CD8-positive, alpha-beta memory T cell (primary cell): ENCODE measurements around the gene GPR15LG. TPM values are rescaled to one million over a fixed set of nuclear protein-coding genes. Genes with fewer than 3 reads are reported as not detected.
"Not testable (repeated sequence)": the region's sequence is repeated elsewhere in the genome, so short reads cannot be mapped to it uniquely, and the experiment has no call there.

Experiments
- CTCF ChIA-PET: fragments of 350-600 bp; sonication (Branson Sonifier 250); formaldehyde crosslinking; loops from one replicate; lab custom pipeline; 2021; ENCODE audit warnings: antibody characterized with exemption; lab: Charles Lee
- POLR2A ChIA-PET: fragments of 350-600 bp; sonication (Branson Sonifier 250); formaldehyde crosslinking; loops from one replicate; lab custom pipeline; 2021; ENCODE audit warnings: antibody characterized with exemption; lab: Charles Lee
- DNase-seq, 5 donors: peaks; one replicate each; pipeline versions ENCODE4 v3.0.0 to v3.0.0-alpha.2; 2020 to 2022; ENCODE audit warnings: mixed read lengths in 1 of 5
- H3K27ac ChIP-seq: one replicate; pipeline ENCODE4 v1.7.0; 2013; ENCODE audit warnings: low read depth, mild to moderate bottlenecking, low read length, moderate library complexity
- H3K27me3 ChIP-seq: 2 replicates; pipeline ENCODE4 v1.7.0; 2013; ENCODE audit warnings: low read length, mild to moderate bottlenecking; ENCODE audit not compliant: insufficient read depth, poor library complexity, severe bottlenecking
- H3K36me3 ChIP-seq: 2 replicates; pipeline ENCODE4 v1.7.0; 2013; ENCODE audit warnings: mild to moderate bottlenecking, low read length, moderate library complexity; ENCODE audit not compliant: insufficient read depth
- H3K4me1 ChIP-seq: 2 replicates; pipeline ENCODE4 v1.7.0; 2013; ENCODE audit warnings: mild to moderate bottlenecking, low read length, moderate library complexity; ENCODE audit not compliant: insufficient read depth
- H3K4me3 ChIP-seq: 2 replicates; pipeline ENCODE4 v1.7.0; 2013; ENCODE audit warnings: mild to moderate bottlenecking, low read length
- H3K9me3 ChIP-seq: 2 replicates; pipeline ENCODE4 v1.7.0; 2013; ENCODE audit warnings: mild to moderate bottlenecking, low read length
- H3K27ac Mint-ChIP-seq, 8 donors: one replicate each; pipeline ENCODE4 v1.8.0; 2020 to 2021; ENCODE audit warnings: mixed read lengths in 8 of 8, mild to moderate bottlenecking in 6 of 8, inconsistent platforms in 3 of 8, moderate library complexity in 3 of 8
- H3K27me3 Mint-ChIP-seq, 2 donors: one replicate each; pipeline ENCODE4 v1.8.0; 2020 to 2021; ENCODE audit warnings: mixed read lengths in 2 of 2, mild to moderate bottlenecking in 1 of 2, moderate library complexity in 1 of 2
- H3K36me3 Mint-ChIP-seq, 3 donors: one replicate each; pipeline ENCODE4 v1.8.0; 2020 to 2021; ENCODE audit warnings: mixed read lengths in 3 of 3, inconsistent platforms in 1 of 3, mild to moderate bottlenecking in 1 of 3
- H3K4me1 Mint-ChIP-seq, 3 donors: one replicate each; pipeline ENCODE4 v1.8.0; 2020 to 2021; ENCODE audit warnings: mixed read lengths in 3 of 3, inconsistent platforms in 1 of 3, mild to moderate bottlenecking in 1 of 3
- H3K4me3 Mint-ChIP-seq, 7 donors: one replicate each; pipeline ENCODE4 v1.8.0; 2020 to 2021; ENCODE audit warnings: mixed read lengths in 7 of 7, mild to moderate bottlenecking in 6 of 7, moderate library complexity in 4 of 7, inconsistent platforms in 2 of 7
- H3K9me3 Mint-ChIP-seq, 5 donors: one replicate each; pipeline ENCODE4 v1.8.0; 2020 to 2022; ENCODE audit warnings: mixed read lengths in 5 of 5, mild to moderate bottlenecking in 3 of 5, moderate library complexity in 2 of 5, inconsistent platforms in 1 of 5
- polyA plus RNA-seq: library from polyadenylated mRNA; unstranded; fragments of 300-500 nt; fragmentation: Illumina TruSeq; gene quantifications from one replicate; pipeline ENCODE4 v1.2.3, GENCODE V29; 2021
- total RNA-seq, 2 experiments: library from RNA; stranded (reverse); gene quantifications; one replicate each; pipeline ENCODE4 v1.2.3, GENCODE V29; 2021

The GPR15LG gene
- total and polyA plus RNA-seq, 3 experiments from 2014 or later = not detected

- ChIA-PET POLR2A (interaction anchor here (1.9 kb wide), 1 partner anchor 18 kb away, joined by 8 read pairs; the partner anchor contains the start of gene CDHR1), CTCF (interaction anchor here (1.5 to 2.4 kb wide), 4 partner anchors 19 to 38 kb away, joined by 6 to 11 read pairs (median 8); no protein-coding TSS in a partner anchor)
- Mint-ChIP-seq H3K9me3 (no peaks in the 10 kb centered on the region), H3K4me3 (peak overlapping the region in 4 of 7 donors; percentile 2 to 75 (median 66)), H3K27me3 (no peaks in the 10 kb centered on the region), H3K36me3 (no peaks in the 10 kb centered on the region), H3K4me1 (peaks cover 3 to 14% (median 13%) of the 10 kb centered on the region in 3 donors), H3K27ac (peak overlapping the region in 6 of 8 donors; percentile 89 to 96 (median 94))
- Histone ChIP-seq H3K27me3 (no peaks in the 10 kb centered on the region), H3K4me3 (no peak overlapping the region), H3K4me1 (peaks cover 29% of the 10 kb centered on the region), H3K9me3 (no peaks in the 10 kb centered on the region), H3K36me3 (no peaks in the 10 kb centered on the region), H3K27ac (peak overlapping the region; percentile 5)
- no peak for DNase-seq
These were observed 2.8 kb downstream of the GPR15LG start for GRCh38 chr10:84176351-84176750.

GRCh38 chr10:84176836-84177474, 3.4 kb downstream of the GPR15LG start:
- POLR2A ChIA-PET = interaction anchor here (0.8 to 1.9 kb wide), 5 partner anchors 17 to 38 kb away, joined by 3 to 8 read pairs (median 5); partner anchors contain the start of genes CDHR1 and GHITM
- H3K36me3 Mint-ChIP-seq = no peaks in the 10 kb centered on the region
- DNase-seq = no peak
- H3K27ac ChIP-seq = peak overlapping the region; percentile 5
- H3K27ac Mint-ChIP-seq = peak overlapping the region in 6 of 8 donors; percentile 89 to 96 (median 94)
- H3K4me3 Mint-ChIP-seq = peak overlapping the region in 5 of 7 donors; percentile 2 to 75 (median 59)
- peaks cover 3 to 14% (median 13%) of the 10 kb centered on the region in 3 donors for H3K4me1 Mint-ChIP-seq
- CTCF ChIA-PET = interaction anchor here (0.8 to 2.4 kb wide), 9 partner anchors 13 to 173 kb away, joined by 3 to 11 read pairs (median 4); no protein-coding TSS in a partner anchor
- no peaks in the 10 kb centered on the region for H3K27me3 ChIP-seq
- no peaks in the 10 kb centered on the region for H3K9me3 ChIP-seq
- H3K9me3 Mint-ChIP-seq = no peaks in the 10 kb centered on the region
- H3K27me3 Mint-ChIP-seq = no peaks in the 10 kb centered on the region
- H3K4me3 ChIP-seq = no peak overlapping the region
- H3K36me3 ChIP-seq = no peaks in the 10 kb centered on the region
- H3K4me1 ChIP-seq = peaks cover 29% of the 10 kb centered on the region

- DNase-seq = peak; percentile 53 to 84 (median 59)
- ChIA-PET POLR2A (interaction anchor here (0.8 to 1.9 kb wide), 5 partner anchors 17 to 39 kb away, joined by 3 to 8 read pairs (median 5); partner anchors contain the start of genes CDHR1 and GHITM), CTCF (interaction anchor here (0.8 to 2.4 kb wide), 10 partner anchors 14 to 173 kb away, joined by 3 to 11 read pairs (median 4); no protein-coding TSS in a partner anchor)
- Mint-ChIP-seq H3K4me1 (peaks cover 3 to 14% (median 13%) of the 10 kb centered on the region in 3 donors), H3K36me3 (no peaks in the 10 kb centered on the region), H3K9me3 (no peaks in the 10 kb centered on the region), H3K27me3 (no peaks in the 10 kb centered on the region), H3K27ac (no peak overlapping the region), H3K4me3 (no peak overlapping the region)
- Histone ChIP-seq H3K4me1 (peaks cover 29% of the 10 kb centered on the region), H3K27me3 (no peaks in the 10 kb centered on the region), H3K27ac (peak overlapping the region; percentile 5), H3K36me3 (no peaks in the 10 kb centered on the region), H3K4me3 (no peak overlapping the region), H3K9me3 (no peaks in the 10 kb centered on the region)
These were observed 4.0 kb downstream of the GPR15LG start for GRCh38 chr10:84177541-84178141.

GRCh38 chr10:84178160-84178609, 4.6 kb downstream of the GPR15LG start:
- no peaks in the 10 kb centered on the region for H3K36me3 ChIP-seq
- POLR2A ChIA-PET = interaction anchor here (1.0 to 1.9 kb wide), 4 partner anchors 16 to 39 kb away, joined by 3 to 8 read pairs (median 6); partner anchors contain the start of genes CDHR1 and GHITM
- Mint-ChIP-seq H3K4me3 (no peak overlapping the region), H3K27me3 (no peaks in the 10 kb centered on the region), H3K9me3 (no peaks in the 10 kb centered on the region), H3K27ac (no peak overlapping the region), H3K4me1 (peaks cover 3 to 14% (median 13%) of the 10 kb centered on the region in 3 donors), H3K36me3 (no peaks in the 10 kb centered on the region)
- CTCF ChIA-PET = interaction anchor here (0.8 to 2.4 kb wide), 8 partner anchors 17 to 172 kb away, joined by 3 to 11 read pairs (median 5); no protein-coding TSS in a partner anchor
- H3K27ac ChIP-seq = no peak overlapping the region
- peaks cover 29% of the 10 kb centered on the region for H3K4me1 ChIP-seq
- H3K9me3 ChIP-seq = no peaks in the 10 kb centered on the region
- no peak overlapping the region for H3K4me3 ChIP-seq
- DNase-seq = no peak
- no peaks in the 10 kb centered on the region for H3K27me3 ChIP-seq

- Mint-ChIP-seq H3K4me1 (peaks cover 4 to 14% (median 13%) of the 10 kb centered on the region in 3 donors), H3K27me3 (no peaks in the 10 kb centered on the region), H3K9me3 (no peaks in the 10 kb centered on the region), H3K4me3 (no peak overlapping the region), H3K36me3 (no peaks in the 10 kb centered on the region), H3K27ac (no peak overlapping the region)
- ChIA-PET CTCF (no interaction called here), POLR2A (no interaction called here)
- Histone ChIP-seq H3K4me1 (peaks cover 29% of the 10 kb centered on the region), H3K36me3 (no peaks in the 10 kb centered on the region), H3K27ac (no peak overlapping the region), H3K27me3 (no peaks in the 10 kb centered on the region), H3K9me3 (no peaks in the 10 kb centered on the region), H3K4me3 (no peak overlapping the region)
- DNase-seq = peak; percentile 14 to 72 (median 26)
These were observed 5.6 kb downstream of the GPR15LG start for GRCh38 chr10:84179059-84179710.

- POLR2A ChIA-PET, H3K4me3 ChIP-seq, H3K36me3 ChIP-seq, H3K36me3 Mint-ChIP-seq, H3K27me3 ChIP-seq, H3K27me3 Mint-ChIP-seq, H3K4me3 Mint-ChIP-seq, H3K27ac ChIP-seq, H3K9me3 ChIP-seq, H3K9me3 Mint-ChIP-seq, DNase-seq, CTCF ChIA-PET: not testable (repeated sequence)
- Mint-ChIP-seq H3K27ac (peak overlapping the region in 1 of 8 donors; percentile 7), H3K4me1 (peaks cover 7 to 19% (median 17%) of the 10 kb centered on the region in 3 donors)
- H3K4me1 ChIP-seq = peaks cover 29% of the 10 kb centered on the region
These were observed 6.8 kb downstream of the GPR15LG start for GRCh38 chr10:84180386-84180785.

GRCh38 chr10:84181631-84182030, 8.0 kb downstream of the GPR15LG start:
- POLR2A ChIA-PET = no interaction called here

More at GRCh38 chr10:84181631-84182030, 8.0 kb downstream of the GPR15LG start:
- peak overlapping the region in 1 of 8 donors; percentile 10 for H3K27ac Mint-ChIP-seq
- Histone ChIP-seq H3K4me3 (no peak overlapping the region), H3K27me3 (no peaks in the 10 kb centered on the region), H3K36me3 (no peaks in the 10 kb centered on the region), H3K9me3 (no peaks in the 10 kb centered on the region), H3K4me1 (peaks cover 24% of the 10 kb centered on the region), H3K27ac (no peak overlapping the region)
- DNase-seq = peak in 1 of 5 donors; percentile 10
- H3K4me3 Mint-ChIP-seq = no peak overlapping the region
- peaks cover 7 to 10% (median 10%) of the 10 kb centered on the region in 3 donors for H3K4me1 Mint-ChIP-seq
- H3K9me3 Mint-ChIP-seq = no peaks in the 10 kb centered on the region
- no peaks in the 10 kb centered on the region for H3K27me3 Mint-ChIP-seq
- no peaks in the 10 kb centered on the region for H3K36me3 Mint-ChIP-seq
- CTCF ChIA-PET = interaction anchor here (0.9 kb wide), 1 partner anchor 35 kb away, joined by 3 read pairs; no protein-coding TSS in a partner anchor
